Bronchial epithelial cell (primary cell): ENCODE measurements around the gene NRXN3. TPM values are rescaled to one million over a fixed set of nuclear protein-coding genes. Genes with fewer than 3 reads are reported as not detected.
A peak's percentile ranks its signal among the peaks of the same experiment; 100 is the strongest.

Experiments
- DNase-seq: peaks from one replicate; pipeline ENCODE4 v3.0.0-alpha.2; 2010; ENCODE audit warnings: low read depth
- FAIRE-seq: peaks from 2 replicates; lab custom pipeline; 2011; peaks lifted over from hg19 to GRCh38; lab: Jason Lieb, UNC
- H3K27me3 ChIP-seq: 2 replicates; pipeline ENCODE4 v1.5.1; 2011; ENCODE audit warnings: low read length; ENCODE audit not compliant: control insufficient read depth, insufficient read depth
- H3K36me3 ChIP-seq: 2 replicates; pipeline ENCODE4 v1.5.1; 2011; ENCODE audit warnings: low read length; ENCODE audit not compliant: control insufficient read depth, insufficient read depth
- H3K4me3 ChIP-seq: 2 replicates; pipeline ENCODE4 v1.5.1; 2011; ENCODE audit warnings: mild to moderate bottlenecking, low read depth, low read length, control low read depth
- CTCF ChIP-seq: IDR thresholded peaks from 2 replicates; pipeline ENCODE4 v1.5.1; 2011; ENCODE audit warnings: mild to moderate bottlenecking, moderate library complexity, low read length, control low read depth, inconsistent platforms; ENCODE audit not compliant: insufficient read depth, severe bottlenecking
- total RNA-seq: library from RNA; depleted of rRNA; stranded (reverse); fragments of >200 nt; gene quantifications from 2 replicates; pipeline ENCODE4 v1.2.1, GENCODE V29; 2014

The NRXN3 gene
- total RNA-seq, 1 donor from 2014 or later: under 0.01 TPM

GRCh38 chr14:78509516-78509915 is 339.3 kb downstream of the NRXN3 start:
- Histone ChIP-seq H3K36me3 (no peaks in the 10 kb centered on the region), H3K4me3 (no peak overlapping the region), H3K27me3 (no peaks in the 10 kb centered on the region)
- TF ChIP-seq CTCF: no peak
- FAIRE-seq: no peak
- DNase-seq: no peak

- no peaks in the 10 kb centered on the region for H3K27me3 ChIP-seq
- FAIRE-seq (no peak), DNase-seq (peak; percentile 8)
- no peak overlapping the region for H3K4me3 ChIP-seq
- no peaks in the 10 kb centered on the region for H3K36me3 ChIP-seq
- TF ChIP-seq CTCF: no peak
These were observed 341.8 kb downstream of the NRXN3 start for GRCh38 chr14:78512021-78512420.

GRCh38 chr14:78519863-78520262 is 349.7 kb downstream of the NRXN3 start:
- DNase-seq: peak; percentile 25
- Histone ChIP-seq H3K4me3 (no peak overlapping the region), H3K27me3 (no peaks in the 10 kb centered on the region), H3K36me3 (no peaks in the 10 kb centered on the region)
- FAIRE-seq: no peak
- no peak for TF ChIP-seq CTCF

- no peak for TF ChIP-seq CTCF
- Histone ChIP-seq H3K4me3 (no peak overlapping the region), H3K27me3 (no peaks in the 10 kb centered on the region), H3K36me3 (no peaks in the 10 kb centered on the region)
- FAIRE-seq (no peak), DNase-seq (no peak)
These were observed 354.0 kb downstream of the NRXN3 start for GRCh38 chr14:78524196-78524595.

- Histone ChIP-seq H3K36me3 (no peaks in the 10 kb centered on the region), H3K27me3 (no peaks in the 10 kb centered on the region), H3K4me3 (no peak overlapping the region)
- TF ChIP-seq CTCF: no peak
- no peak for DNase-seq
- FAIRE-seq: no peak
These were observed 354.6 kb downstream of the NRXN3 start for GRCh38 chr14:78524766-78525165.

GRCh38 chr14:78530078-78530477 is 359.9 kb downstream of the NRXN3 start:
- FAIRE-seq: no peak
- Histone ChIP-seq H3K4me3 (no peak overlapping the region), H3K27me3 (no peaks in the 10 kb centered on the region), H3K36me3 (no peaks in the 10 kb centered on the region)
- TF ChIP-seq CTCF: no peak
- peak; percentile 18 for DNase-seq
